ENCODE data around the gene STX2. TPM values are rescaled to one million over a fixed set of nuclear protein-coding genes. Genes with fewer than 3 reads are reported as not detected.

STX2 gene
- total RNA-seq, 2 experiments from 2014 or later, result 18.3 to 20.0 TPM

- intact Hi-C loops (cut with micrococcal nuclease; ENCODE audit: unreplicated experiment), result no loop called here
- POLR2A ChIA-PET, result interaction anchor here (0.6 kb wide), 1 partner anchor 369 kb away, joined by 3 read pairs; no protein-coding TSS in a partner anchor
- BruUV-seq (replicated peaks), result no TSS peak
Measured at GRCh38 chr12:130817804-130818203, 21.2 kb downstream of the STX2 start.

GRCh38 chr12:130816097-130816496, 23.0 kb downstream of the STX2 start:
- H3K9me2 ChIP-seq (ENCODE audit: insufficient read depth, low read length), result no peaks in the 10 kb centered on the region
- ChIA-PET CTCF (ENCODE audit: unreplicated experiment) (no interaction called here), POLR2A (interaction anchor here (0.7 kb wide), 1 partner anchor 12 kb away, joined by 4 read pairs; no protein-coding TSS in a partner anchor)
- BruUV-seq (replicated peaks), result no TSS peak
- peaks cover 19% of the 10 kb centered on the region for H3K36me3 ChIP-seq (ENCODE audit: insufficient read depth, low read length)
- no peak overlapping the region for H3K4me2 ChIP-seq (ENCODE audit: low read length)
- H3K4me1 ChIP-seq (ENCODE audit: insufficient read depth, low read length, poor library complexity, severe bottlenecking), result peaks cover 4% of the 10 kb centered on the region
- H4K20me1 ChIP-seq (ENCODE audit: insufficient read depth, low read length), result no peaks in the 10 kb centered on the region
- intact Hi-C loops (cut with micrococcal nuclease; ENCODE audit: unreplicated experiment), result no loop called here
- H3K4me3 ChIP-seq (ENCODE audit: low read depth, low read length, poor library complexity, severe bottlenecking), result no peak overlapping the region
- H3K79me2 ChIP-seq (ENCODE audit: insufficient read depth, low read depth, low read length), result no peaks in the 10 kb centered on the region
- TF ChIP-seq CTCF (conservative IDR thresholded peaks at IDR 0.05; ENCODE audit: low read length), result no peak
- no peak for TF ChIP-seq EZH2phosphoT487 (IDR thresholded peaks at IDR 0.05; ENCODE audit: borderline replicate concordance, low read depth, low read length)
- no peaks in the 10 kb centered on the region for H3K9me3 ChIP-seq (ENCODE audit: low read length)
- DNase-seq (ENCODE audit: low spot score), result no peak
- H3K27ac ChIP-seq (ENCODE audit: low read depth, low read length, poor library complexity, severe bottlenecking), result no peak overlapping the region
- H2AFZ ChIP-seq (ENCODE audit: low read length), result no peak overlapping the region

More at GRCh38 chr12:130817804-130818203, 21.2 kb downstream of the STX2 start:
- Histone ChIP-seq H3K27ac (ENCODE audit: low read depth, low read length, poor library complexity, severe bottlenecking) (no peak overlapping the region), H3K36me3 (ENCODE audit: insufficient read depth, low read length) (peaks cover 23% of the 10 kb centered on the region; the same call in 1 of the 2 replicates), H3K4me3 (ENCODE audit: low read depth, low read length, poor library complexity, severe bottlenecking) (no peak overlapping the region), H3K9me2 (ENCODE audit: insufficient read depth, low read length) (no peaks in the 10 kb centered on the region), H3K4me1 (ENCODE audit: insufficient read depth, low read length, poor library complexity, severe bottlenecking) (peaks cover 4% of the 10 kb centered on the region), H4K20me1 (ENCODE audit: insufficient read depth, low read length) (no peaks in the 10 kb centered on the region), H3K4me2 (ENCODE audit: low read length) (no peak overlapping the region), H3K79me2 (ENCODE audit: insufficient read depth, low read depth, low read length) (no peaks in the 10 kb centered on the region), H2AFZ (ENCODE audit: low read length) (no peak overlapping the region), H3K9me3 (ENCODE audit: low read length) (no peaks in the 10 kb centered on the region)
- TF ChIP-seq CTCF (conservative IDR thresholded peaks at IDR 0.05; ENCODE audit: low read length), result no peak
- TF ChIP-seq EZH2phosphoT487 (IDR thresholded peaks at IDR 0.05; ENCODE audit: borderline replicate concordance, low read depth, low read length), result no peak
- CTCF ChIA-PET (ENCODE audit: unreplicated experiment), result no interaction called here
- no peak for DNase-seq (ENCODE audit: low spot score)

- ChIA-PET POLR2A (no interaction called here), CTCF (ENCODE audit: unreplicated experiment) (no interaction called here)
- no peak for DNase-seq (ENCODE audit: low spot score)
- H3K36me3 ChIP-seq (ENCODE audit: insufficient read depth, low read length), result peaks cover 21% of the 10 kb centered on the region
- intact Hi-C loops (cut with micrococcal nuclease; ENCODE audit: unreplicated experiment), result no loop called here
- no peak overlapping the region for H3K4me3 ChIP-seq (ENCODE audit: low read depth, low read length, poor library complexity, severe bottlenecking)
- H3K4me1 ChIP-seq (ENCODE audit: insufficient read depth, low read length, poor library complexity, severe bottlenecking), result peaks cover 4% of the 10 kb centered on the region
- no peaks in the 10 kb centered on the region for H3K79me2 ChIP-seq (ENCODE audit: insufficient read depth, low read depth, low read length)
- no peak overlapping the region for H2AFZ ChIP-seq (ENCODE audit: low read length)
- no peak overlapping the region for H3K4me2 ChIP-seq (ENCODE audit: low read length)
- no TSS peak for BruUV-seq (replicated peaks)
- TF ChIP-seq CTCF (conservative IDR thresholded peaks at IDR 0.05; ENCODE audit: low read length), result no peak
- TF ChIP-seq EZH2phosphoT487 (IDR thresholded peaks at IDR 0.05; ENCODE audit: borderline replicate concordance, low read depth, low read length), result no peak
- H3K27ac ChIP-seq (ENCODE audit: low read depth, low read length, poor library complexity, severe bottlenecking), result no peak overlapping the region
- H3K9me2 ChIP-seq (ENCODE audit: insufficient read depth, low read length), result no peaks in the 10 kb centered on the region
- no peaks in the 10 kb centered on the region for H3K9me3 ChIP-seq (ENCODE audit: low read length)
- no peaks in the 10 kb centered on the region for H4K20me1 ChIP-seq (ENCODE audit: insufficient read depth, low read length)
Measured at GRCh38 chr12:130815028-130815741, 23.9 kb downstream of the STX2 start.

All from OCI-LY7 (cell line).